Epithelial cell of proximal tubule (primary cell): Measurements from ENCODE around the gene NR1H3. TPM values are rescaled to one million over a fixed set of nuclear protein-coding genes. Genes with fewer than 3 reads are reported as not detected.

Experiments
- DNase-seq: peaks from one replicate; pipeline ENCODE4 v3.0.0-alpha.2; 2011; ENCODE audit warnings: low read depth
- H3K4me3 ChIP-seq: 2 replicates; pipeline ENCODE4 v1.5.1; 2011; ENCODE audit warnings: low read depth, mild to moderate bottlenecking, low read length
- total RNA-seq: library from RNA; depleted of rRNA; stranded (reverse); fragments of >200 nt; gene quantifications from 2 replicates; pipeline ENCODE4 v1.2.3, GENCODE V29; 2015
- TF ChIP-seq, protein P1 (sequence below): conservative IDR thresholded peaks from 2 replicates; pipeline ENCODE4 v1.5.1; 2012; ENCODE audit warnings: low read depth, mild to moderate bottlenecking, low read length

Gene NR1H3
- total RNA-seq, 1 donor from 2014 or later, result 9.6 TPM

DNA sequence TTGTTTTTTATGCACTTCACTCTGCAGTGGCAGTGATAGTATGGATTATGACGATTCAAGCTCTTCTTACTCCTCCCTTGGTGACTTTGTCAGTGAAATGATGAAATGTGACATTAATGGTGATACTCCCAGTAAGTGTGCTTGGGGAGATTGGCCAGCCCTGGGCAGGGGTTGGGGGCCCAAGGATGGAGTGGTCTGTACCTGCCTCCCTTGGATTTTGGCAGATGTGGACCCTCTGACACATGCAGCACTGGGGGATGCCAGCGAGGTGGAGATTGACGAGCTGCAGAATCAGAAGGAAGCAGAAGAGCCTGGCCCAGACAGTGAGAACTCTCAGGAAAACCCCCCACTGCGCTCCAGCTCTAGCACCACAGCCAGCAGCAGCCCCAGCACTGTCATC lies 26.4 kb downstream of the NR1H3 start:
- TF ChIP-seq, protein P1, sequence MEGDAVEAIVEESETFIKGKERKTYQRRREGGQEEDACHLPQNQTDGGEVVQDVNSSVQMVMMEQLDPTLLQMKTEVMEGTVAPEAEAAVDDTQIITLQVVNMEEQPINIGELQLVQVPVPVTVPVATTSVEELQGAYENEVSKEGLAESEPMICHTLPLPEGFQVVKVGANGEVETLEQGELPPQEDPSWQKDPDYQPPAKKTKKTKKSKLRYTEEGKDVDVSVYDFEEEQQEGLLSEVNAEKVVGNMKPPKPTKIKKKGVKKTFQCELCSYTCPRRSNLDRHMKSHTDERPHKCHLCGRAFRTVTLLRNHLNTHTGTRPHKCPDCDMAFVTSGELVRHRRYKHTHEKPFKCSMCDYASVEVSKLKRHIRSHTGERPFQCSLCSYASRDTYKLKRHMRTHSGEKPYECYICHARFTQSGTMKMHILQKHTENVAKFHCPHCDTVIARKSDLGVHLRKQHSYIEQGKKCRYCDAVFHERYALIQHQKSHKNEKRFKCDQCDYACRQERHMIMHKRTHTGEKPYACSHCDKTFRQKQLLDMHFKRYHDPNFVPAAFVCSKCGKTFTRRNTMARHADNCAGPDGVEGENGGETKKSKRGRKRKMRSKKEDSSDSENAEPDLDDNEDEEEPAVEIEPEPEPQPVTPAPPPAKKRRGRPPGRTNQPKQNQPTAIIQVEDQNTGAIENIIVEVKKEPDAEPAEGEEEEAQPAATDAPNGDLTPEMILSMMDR, result no peak
- DNase-seq, result no peak
- no peak overlapping the region for H3K4me3 ChIP-seq

- no peak for DNase-seq
- no peak overlapping the region for H3K4me3 ChIP-seq
- TF ChIP-seq, protein P1, result no peak
Measured at GRCh38 chr11:47285969-47286770, 28.4 kb downstream of the NR1H3 start.

GRCh38 chr11:47288066-47288465 lies 30.3 kb downstream of the NR1H3 start:
- H3K4me3 ChIP-seq, result no peak overlapping the region
- TF ChIP-seq, protein P1, result no peak
- DNase-seq, result no peak

- TF ChIP-seq, protein P1, result no peak
- H3K4me3 ChIP-seq, result no peak overlapping the region
Measured at GRCh38 chr11:47289856-47290255, 32.1 kb downstream of the NR1H3 start.

DNA sequence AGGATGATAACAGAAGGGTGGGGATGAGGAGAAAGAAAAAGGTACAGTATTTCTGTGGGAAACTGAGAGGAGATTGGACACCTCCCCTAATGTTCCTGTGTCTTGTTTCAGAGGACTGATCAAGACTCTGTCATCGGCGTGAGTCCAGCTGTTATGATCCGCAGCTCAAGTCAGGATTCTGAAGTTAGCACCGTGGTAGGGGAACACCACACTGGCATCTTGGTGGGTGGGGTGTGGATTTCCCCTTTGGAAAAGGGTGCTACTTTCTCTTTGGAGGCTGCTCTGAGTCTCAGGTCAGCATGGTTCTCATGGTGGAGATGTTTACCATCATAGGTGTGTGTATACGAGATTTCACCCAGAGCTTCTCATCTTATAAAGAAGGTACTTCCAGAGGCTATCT lies 37.6 kb downstream of the NR1H3 start:
- no peak overlapping the region for H3K4me3 ChIP-seq
- TF ChIP-seq, protein P1, result no peak
- no peak for DNase-seq

More at GRCh38 chr11:47289856-47290255, 32.1 kb downstream of the NR1H3 start:
- DNase-seq, result no peak

- no peak overlapping the region for H3K4me3 ChIP-seq
- TF ChIP-seq, protein P1, result no peak
- no peak for DNase-seq
Measured at GRCh38 chr11:47296045-47296444, 38.2 kb downstream of the NR1H3 start.

DNA sequence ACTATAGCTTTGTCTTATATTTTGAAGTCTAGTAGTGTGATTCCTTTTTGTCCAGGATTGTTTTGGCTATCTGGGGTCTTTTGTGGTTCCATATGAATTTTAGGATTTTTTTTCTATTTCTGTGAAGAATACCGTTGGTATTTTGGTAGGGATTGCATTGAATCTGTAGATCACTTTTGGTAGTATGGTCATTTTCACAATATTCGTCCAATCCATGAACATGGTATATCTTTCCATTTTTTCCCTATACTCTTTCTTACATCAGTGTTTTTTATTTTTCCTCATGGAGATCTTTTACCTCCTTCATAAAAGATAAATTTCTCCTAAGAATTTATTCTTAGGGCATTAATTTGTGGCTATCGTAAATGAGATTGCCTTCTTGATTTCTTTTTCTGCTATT lies 41.3 kb downstream of the NR1H3 start:
- H3K4me3 ChIP-seq, result no peak overlapping the region
- TF ChIP-seq, protein P1, result no peak
- DNase-seq, result no peak
